GM12875 (cell line): ENCODE measurements around the gene WIZ.

Experiments
- H3K4me3 ChIP-seq: one replicate; pipeline ENCODE4 v1.5.1; 2011; ENCODE audit warnings: low read depth, low read length, control low read depth
- TF ChIP-seq, protein P1 (sequence below): IDR thresholded peaks from 2 replicates; pipeline ENCODE4 v1.5.1; 2011; ENCODE audit warnings: low read depth, mild to moderate bottlenecking, control low read depth, inconsistent platforms, low read length, moderate library complexity, borderline replicate concordance; ENCODE audit not compliant: insufficient read depth

WIZ gene

GRCh38 chr19:15468675-15469512, 19.1 kb upstream of the WIZ start:
- TF ChIP-seq, protein P1, sequence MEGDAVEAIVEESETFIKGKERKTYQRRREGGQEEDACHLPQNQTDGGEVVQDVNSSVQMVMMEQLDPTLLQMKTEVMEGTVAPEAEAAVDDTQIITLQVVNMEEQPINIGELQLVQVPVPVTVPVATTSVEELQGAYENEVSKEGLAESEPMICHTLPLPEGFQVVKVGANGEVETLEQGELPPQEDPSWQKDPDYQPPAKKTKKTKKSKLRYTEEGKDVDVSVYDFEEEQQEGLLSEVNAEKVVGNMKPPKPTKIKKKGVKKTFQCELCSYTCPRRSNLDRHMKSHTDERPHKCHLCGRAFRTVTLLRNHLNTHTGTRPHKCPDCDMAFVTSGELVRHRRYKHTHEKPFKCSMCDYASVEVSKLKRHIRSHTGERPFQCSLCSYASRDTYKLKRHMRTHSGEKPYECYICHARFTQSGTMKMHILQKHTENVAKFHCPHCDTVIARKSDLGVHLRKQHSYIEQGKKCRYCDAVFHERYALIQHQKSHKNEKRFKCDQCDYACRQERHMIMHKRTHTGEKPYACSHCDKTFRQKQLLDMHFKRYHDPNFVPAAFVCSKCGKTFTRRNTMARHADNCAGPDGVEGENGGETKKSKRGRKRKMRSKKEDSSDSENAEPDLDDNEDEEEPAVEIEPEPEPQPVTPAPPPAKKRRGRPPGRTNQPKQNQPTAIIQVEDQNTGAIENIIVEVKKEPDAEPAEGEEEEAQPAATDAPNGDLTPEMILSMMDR: no peak
- H3K4me3 ChIP-seq: no peak overlapping the region

DNA sequence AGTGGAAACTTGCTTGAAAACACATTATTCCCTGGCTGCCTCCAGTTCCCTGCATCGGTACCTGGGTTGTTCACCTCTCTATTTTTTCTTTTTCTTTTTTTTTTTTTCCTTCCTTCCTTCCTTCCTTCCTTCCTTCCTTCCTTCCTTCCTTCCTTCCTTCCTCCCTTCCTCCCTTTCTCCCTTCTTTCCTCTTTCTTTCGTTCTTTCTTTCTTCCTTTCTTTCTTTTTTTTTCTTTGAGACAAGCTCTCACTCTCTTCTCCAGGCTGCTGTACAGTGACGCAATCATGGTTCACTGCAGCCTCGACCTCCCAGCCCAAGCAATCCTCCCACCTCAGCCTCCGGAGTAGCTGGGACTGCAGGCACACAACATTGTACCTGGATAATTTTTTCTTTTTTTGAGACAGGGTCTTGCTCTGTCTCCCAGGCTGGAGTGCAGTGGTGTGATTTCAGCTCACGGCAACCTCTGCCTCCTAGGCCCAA, 18.0 kb upstream of the WIZ start:
- H3K4me3 ChIP-seq: no peak overlapping the region
- TF ChIP-seq, protein P1: no peak

- TF ChIP-seq, protein P1: no peak
- H3K4me3 ChIP-seq: no peak overlapping the region
Measured at GRCh38 chr19:15466851-15467733, 17.3 kb upstream of the WIZ start.

- H3K4me3 ChIP-seq: peak within 1 kb of the TSS; percentile 93
- TF ChIP-seq, protein P1: no peak
Measured at GRCh38 chr19:15464394-15465385, 14.9 kb upstream of the WIZ start, which contains the start of gene RASAL3. Gene RASAL3, minus strand, starts transcription at chr19:15464544. Its CDS starts 186 bp downstream, at chr19:15464358.

DNA sequence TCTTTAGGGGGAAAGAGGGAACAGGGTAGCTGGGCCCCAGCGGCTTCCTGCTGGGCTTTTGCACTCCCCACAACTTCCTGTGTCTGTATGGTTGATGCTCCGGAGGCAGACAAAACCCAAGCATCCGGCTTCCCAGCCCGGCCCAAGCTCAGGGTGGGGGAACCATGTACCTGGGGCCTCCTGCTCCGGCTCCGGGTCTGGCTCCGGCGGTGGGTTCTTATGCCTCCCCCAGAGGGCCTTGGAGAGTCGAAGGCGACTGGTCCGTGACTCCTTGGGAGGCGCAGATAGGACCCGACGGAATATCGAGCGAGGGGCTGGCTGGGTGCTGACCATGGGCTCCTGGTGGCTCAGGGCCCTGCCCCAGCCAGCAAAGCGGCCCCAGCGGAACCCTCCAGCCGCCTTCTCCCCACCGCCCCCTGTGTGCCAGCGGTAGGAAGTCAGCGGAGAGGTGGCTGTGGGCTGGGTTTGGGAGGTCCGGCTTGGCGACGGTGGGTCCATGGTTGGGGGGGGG, 14.2 kb upstream of the WIZ start:
- H3K4me3 ChIP-seq: peak overlapping the region; percentile 93

More for the DNA sequence above, 14.2 kb upstream of the WIZ start:
- TF ChIP-seq, protein P1: peak; percentile 24; the same call in 1 of the 2 replicates
